HG03460 (cell line): ENCODE measurements around the gene PRDX2.

Source experiments
- ATAC-seq: cut with Tn5 transposase; IDR thresholded peaks from one replicate; pipeline ENCODE4 v1.9.1; 2021; ENCODE audit not compliant: unreplicated experiment

Gene PRDX2

GRCh38 chr19:12782424-12783290 is 18.9 kb downstream of the PRDX2 start:
- no peak for ATAC-seq

GRCh38 chr19:12782174-12782423 is 19.5 kb downstream of the PRDX2 start:
- ATAC-seq: no peak

GRCh38 chr19:12779162-12779993 is 22.2 kb downstream of the PRDX2 start:
- no peak for ATAC-seq

GRCh38 chr19:12778905-12779161 is 22.8 kb downstream of the PRDX2 start:
- no peak for ATAC-seq

- no peak for ATAC-seq
These were observed 23.3 kb downstream of the PRDX2 start for GRCh38 chr19:12778017-12778904.

- ATAC-seq: no peak
These were observed 24.2 kb downstream of the PRDX2 start for GRCh38 chr19:12777217-12778016.

- no peak for ATAC-seq
These were observed 26.7 kb downstream of the PRDX2 start, which contains the start of gene HOOK2 for GRCh38 chr19:12774588-12775555. Gene HOOK2, minus strand, starts transcription at chr19:12775552. Its CDS starts 103 bp downstream, at chr19:12775449.

GRCh38 chr19:12773571-12773970 is 28.0 kb downstream of the PRDX2 start:
- no peak for ATAC-seq

- ATAC-seq: no peak
These were observed 29.3 kb downstream of the PRDX2 start for GRCh38 chr19:12772323-12772722.

- ATAC-seq: no peak
These were observed 30.7 kb downstream of the PRDX2 start for GRCh38 chr19:12770922-12771321.

- no peak for ATAC-seq
These were observed 31.9 kb downstream of the PRDX2 start for GRCh38 chr19:12769689-12770088.

GRCh38 chr19:12767666-12768065 is 33.9 kb downstream of the PRDX2 start:
- ATAC-seq: no peak

- no peak for ATAC-seq
These were observed 34.5 kb downstream of the PRDX2 start for GRCh38 chr19:12767150-12767549.

- no peak for ATAC-seq
These were observed 35.5 kb downstream of the PRDX2 start for GRCh38 chr19:12766051-12766521.

GRCh38 chr19:12764698-12765097 is 36.9 kb downstream of the PRDX2 start:
- no peak for ATAC-seq

GRCh38 chr19:12763100-12763499 is 38.5 kb downstream of the PRDX2 start:
- no peak for ATAC-seq

GRCh38 chr19:12759686-12760085 is 41.9 kb downstream of the PRDX2 start:
- ATAC-seq: no peak

- ATAC-seq: no peak
These were observed 43.9 kb downstream of the PRDX2 start for GRCh38 chr19:12757544-12758274.
